Retina (tissue), 1 donor: ENCODE measurements around the gene RNF17.
A peak's percentile ranks its signal among the peaks of the same experiment; 100 is the strongest.
"Not testable (repeated sequence)": the region's sequence is repeated elsewhere in the genome, so short reads cannot be mapped to it uniquely, and the experiment has no call there.

Experiments used
- DNase-seq: peaks from one replicate; pipeline ENCODE4 v3.0.0-alpha.2; 2016

RNF17 gene

GRCh38 chr13:24763596-24764275 lies at the start of gene RNF17:
Gene RNF17 (plus strand): TSS chr13:24764169. CDS start chr13:24764204, 35 bp downstream.
- DNase-seq: no peak

GRCh38 chr13:24716011-24716410 lies 48.0 kb upstream of the RNF17 start:
- DNase-seq: no peak

- DNase-seq: no peak
Observed at GRCh38 chr13:24716446-24716845, 47.5 kb upstream of the RNF17 start.

GRCh38 chr13:24717217-24717616 lies 46.8 kb upstream of the RNF17 start:
- no peak for DNase-seq

- DNase-seq: no peak
Observed at GRCh38 chr13:24718192-24718965, 45.6 kb upstream of the RNF17 start.

GRCh38 chr13:24719139-24719538 lies 44.8 kb upstream of the RNF17 start:
- no peak for DNase-seq

GRCh38 chr13:24723206-24723605 lies 40.8 kb upstream of the RNF17 start:
- no peak for DNase-seq

GRCh38 chr13:24724714-24725113 lies 39.3 kb upstream of the RNF17 start:
- DNase-seq: no peak

- no peak for DNase-seq
Observed at GRCh38 chr13:24725379-24725778, 38.6 kb upstream of the RNF17 start.

- peak; percentile 86 for DNase-seq
Observed at GRCh38 chr13:24727731-24728601, 36.0 kb upstream of the RNF17 start.

- DNase-seq: not testable (repeated sequence)
Observed at GRCh38 chr13:24730873-24731567, 32.9 kb upstream of the RNF17 start.

GRCh38 chr13:24734950-24735349 lies 29.0 kb upstream of the RNF17 start:
- no peak for DNase-seq

- DNase-seq: no peak
Observed at GRCh38 chr13:24737042-24737441, 26.9 kb upstream of the RNF17 start.

- no peak for DNase-seq
Observed at GRCh38 chr13:24738366-24738847, 25.6 kb upstream of the RNF17 start.

GRCh38 chr13:24740014-24740890 lies 23.7 kb upstream of the RNF17 start:
- DNase-seq: no peak

- no peak for DNase-seq
Observed at GRCh38 chr13:24741016-24741662, 22.8 kb upstream of the RNF17 start.

- no peak for DNase-seq
Observed at GRCh38 chr13:24741791-24742190, 22.2 kb upstream of the RNF17 start.

- DNase-seq: no peak
Observed at GRCh38 chr13:24742294-24742693, 21.7 kb upstream of the RNF17 start.

- no peak for DNase-seq
Observed at GRCh38 chr13:24742977-24743376, 21.0 kb upstream of the RNF17 start.

GRCh38 chr13:24744247-24744646 lies 19.7 kb upstream of the RNF17 start:
- DNase-seq: no peak

GRCh38 chr13:24745516-24745860 lies 18.5 kb upstream of the RNF17 start:
- DNase-seq: no peak
